Measurements from ENCODE around the gene SLC4A2.
A peak's percentile ranks its signal among the peaks of the same experiment; 100 is the strongest.

Gene SLC4A2

GRCh38 chr7:151123822-151124464 lies 64.6 kb downstream of the SLC4A2 start:
- FAIRE-seq (peak; percentile 96), DNase-seq (ENCODE audit: extremely low spot score, insufficient read length, low read depth) (peak; percentile 92)

GRCh38 chr7:151124481-151124880 lies 65.1 kb downstream of the SLC4A2 start:
- FAIRE-seq (no peak), DNase-seq (ENCODE audit: extremely low spot score, insufficient read length, low read depth) (no peak)

GRCh38 chr7:151124899-151125399 lies 65.6 kb downstream of the SLC4A2 start:
- DNase-seq (ENCODE audit: extremely low spot score, insufficient read length, low read depth) = no peak
- no peak for FAIRE-seq

GRCh38 chr7:151125470-151125845 lies 66.1 kb downstream of the SLC4A2 start:
- DNase-seq (ENCODE audit: extremely low spot score, insufficient read length, low read depth) (no peak), FAIRE-seq (no peak)

- no peak for FAIRE-seq
- DNase-seq (ENCODE audit: extremely low spot score, insufficient read length, low read depth) = no peak
These were observed 66.6 kb downstream of the SLC4A2 start for GRCh38 chr7:151125846-151126481.

Measured in GM18507 (cell line).